ENCODE measurements around the gene C4orf51. TPM values are rescaled to one million over a fixed set of nuclear protein-coding genes. Genes with fewer than 3 reads are reported as not detected.

The C4orf51 gene
- polyA plus RNA-seq, 1 of the 3 experiments (the other 2 are of a cell fraction): not detected

- peak overlapping the region; percentile 99 to 100 for H3K27ac ChIP-seq (ENCODE audit: low read depth in 2 of 2, low read length in 1 of 2)
Measured at GRCh38 chr4:145735347-145735675, 55.4 kb downstream of the C4orf51 start.

More at GRCh38 chr4:145735347-145735675, 55.4 kb downstream of the C4orf51 start:
- no peak for DNase-seq
- CTCF ChIA-PET: interaction anchor here (1.4 kb wide), 1 partner anchor 196 kb away, joined by 5 read pairs; no protein-coding TSS in a partner anchor
- WGBS (ENCODE audit: low lambda C conversion rate): 37% methylated on average over 2 of the region's 2 CpGs
- Histone ChIP-seq H2AFZ (ENCODE audit: low read depth) (no peak overlapping the region), H3K4me1 (ENCODE audit: control insufficient read depth in 1 of 2, insufficient read depth in 2 of 2, low read depth in 1 of 2, low read length in 1 of 2) (peaks cover 26 to 39% of the 10 kb centered on the region in 2 experiments), H3K9me3 (no peaks in the 10 kb centered on the region), H3K27me3 (ENCODE audit: insufficient read depth) (no peaks in the 10 kb centered on the region), H3K9me2 (no peaks in the 10 kb centered on the region), H3F3A (replicated peaks; ENCODE audit: insufficient read depth) (peaks cover 36% of the 10 kb centered on the region), H3K79me2 (ENCODE audit: insufficient read depth) (no peaks in the 10 kb centered on the region), H3K9ac (peak overlapping the region; percentile 88), H3K4me3 (ENCODE audit: low read depth in 2 of 2, low read length in 1 of 2) (0 out of 4 replicates have a peak overlapping the region, but pooled peaks of 1 of the 2 experiments have one; percentile 46), H4K20me1 (ENCODE audit: insufficient read depth) (no peaks in the 10 kb centered on the region), H3K36me3 (replicated peaks in 1 of 2; ENCODE audit: control insufficient read depth in 1 of 2, insufficient read depth in 2 of 2, low read length in 1 of 2) (no peaks in the 10 kb centered on the region), H3K4me2 (peak overlapping the region; percentile 78)
- POLR2A ChIA-PET: no interaction called here
- TF ChIP-seq MAX (IDR thresholded peaks at IDR 0.05; ENCODE audit: low read depth) (no peak), EP300 (IDR thresholded peaks at IDR 0.05; ENCODE audit: borderline replicate concordance in 1 of 2, low read depth in 1 of 2, low read length in 1 of 2) (peak in 1 of 2 experiments; percentile 65; a peak in 2 of 4 replicates), FOXJ3 (CRISPR knock-in tag; IDR thresholded peaks at IDR 0.05) (no peak), PBX3 (IDR thresholded peaks at IDR 0.05) (peak; percentile 42), MEF2A (IDR thresholded peaks at IDR 0.05; ENCODE audit: borderline replicate concordance, low read depth) (0 out of 2 replicates have a peak, but pooled peaks have one; percentile 20), RXRA (IDR thresholded peaks at IDR 0.05; ENCODE audit: borderline replicate concordance, low read depth) (no peak), MXI1 (IDR thresholded peaks at IDR 0.05; ENCODE audit: low read depth, low read length) (no peak), USF1 (IDR thresholded peaks at IDR 0.05; ENCODE audit: borderline replicate concordance, low read depth) (no peak), GABPA (IDR thresholded peaks at IDR 0.05; ENCODE audit: low read depth) (no peak), NFIC (IDR thresholded peaks at IDR 0.05; ENCODE audit: borderline replicate concordance) (peak; percentile 44; the same call in 1 of the 2 replicates), TEAD4 (IDR thresholded peaks at IDR 0.05; ENCODE audit: borderline replicate concordance, insufficient read depth) (peak; percentile 72; the same call in 1 of the 2 replicates), TCF12 (IDR thresholded peaks at IDR 0.05) (peak; percentile 69; the same call in 1 of the 2 replicates), POLR2AphosphoS5 (IDR thresholded peaks at IDR 0.05; ENCODE audit: low read depth, low read length) (peak; percentile 25; the same call in 1 of the 2 replicates), NRF1 (IDR thresholded peaks at IDR 0.05; ENCODE audit: low read depth, low read length) (no peak), CHD2 (IDR thresholded peaks at IDR 0.05; ENCODE audit: low read length, partially characterized antibody) (no peak), JUND (IDR thresholded peaks at IDR 0.05) (peak; percentile 70), FOSL2 (IDR thresholded peaks at IDR 0.05; ENCODE audit: borderline replicate concordance, low read depth) (peak; percentile 63; the same call in 1 of the 2 replicates), ZBTB33 (IDR thresholded peaks at IDR 0.05; ENCODE audit: borderline replicate concordance, low read depth) (0 out of 2 replicates have a peak, but pooled peaks have one; percentile 36)
- TF ChIP-seq, protein P1, sequence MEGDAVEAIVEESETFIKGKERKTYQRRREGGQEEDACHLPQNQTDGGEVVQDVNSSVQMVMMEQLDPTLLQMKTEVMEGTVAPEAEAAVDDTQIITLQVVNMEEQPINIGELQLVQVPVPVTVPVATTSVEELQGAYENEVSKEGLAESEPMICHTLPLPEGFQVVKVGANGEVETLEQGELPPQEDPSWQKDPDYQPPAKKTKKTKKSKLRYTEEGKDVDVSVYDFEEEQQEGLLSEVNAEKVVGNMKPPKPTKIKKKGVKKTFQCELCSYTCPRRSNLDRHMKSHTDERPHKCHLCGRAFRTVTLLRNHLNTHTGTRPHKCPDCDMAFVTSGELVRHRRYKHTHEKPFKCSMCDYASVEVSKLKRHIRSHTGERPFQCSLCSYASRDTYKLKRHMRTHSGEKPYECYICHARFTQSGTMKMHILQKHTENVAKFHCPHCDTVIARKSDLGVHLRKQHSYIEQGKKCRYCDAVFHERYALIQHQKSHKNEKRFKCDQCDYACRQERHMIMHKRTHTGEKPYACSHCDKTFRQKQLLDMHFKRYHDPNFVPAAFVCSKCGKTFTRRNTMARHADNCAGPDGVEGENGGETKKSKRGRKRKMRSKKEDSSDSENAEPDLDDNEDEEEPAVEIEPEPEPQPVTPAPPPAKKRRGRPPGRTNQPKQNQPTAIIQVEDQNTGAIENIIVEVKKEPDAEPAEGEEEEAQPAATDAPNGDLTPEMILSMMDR (IDR thresholded peaks at IDR 0.05): no peak
- TF ChIP-seq, protein P2, sequence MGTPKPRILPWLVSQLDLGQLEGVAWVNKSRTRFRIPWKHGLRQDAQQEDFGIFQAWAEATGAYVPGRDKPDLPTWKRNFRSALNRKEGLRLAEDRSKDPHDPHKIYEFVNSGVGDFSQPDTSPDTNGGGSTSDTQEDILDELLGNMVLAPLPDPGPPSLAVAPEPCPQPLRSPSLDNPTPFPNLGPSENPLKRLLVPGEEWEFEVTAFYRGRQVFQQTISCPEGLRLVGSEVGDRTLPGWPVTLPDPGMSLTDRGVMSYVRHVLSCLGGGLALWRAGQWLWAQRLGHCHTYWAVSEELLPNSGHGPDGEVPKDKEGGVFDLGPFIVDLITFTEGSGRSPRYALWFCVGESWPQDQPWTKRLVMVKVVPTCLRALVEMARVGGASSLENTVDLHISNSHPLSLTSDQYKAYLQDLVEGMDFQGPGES (IDR thresholded peaks at IDR 0.05; ENCODE audit: low read depth, low read length): no peak
